Measurements from ENCODE around the gene DLL3. TPM values are rescaled to one million over a fixed set of nuclear protein-coding genes. Genes with fewer than 3 reads are reported as not detected.
"Not testable (repeated sequence)": the region's sequence is repeated elsewhere in the genome, so short reads cannot be mapped to it uniquely, and the experiment has no call there.

Gene DLL3
- total and polyA plus RNA-seq, 9 of the 15 experiments (the other 6 are each of a cell fraction or from before 2014, with no cell fraction given), result 0.80 to 6.3 (median 1.2) TPM

DNA sequence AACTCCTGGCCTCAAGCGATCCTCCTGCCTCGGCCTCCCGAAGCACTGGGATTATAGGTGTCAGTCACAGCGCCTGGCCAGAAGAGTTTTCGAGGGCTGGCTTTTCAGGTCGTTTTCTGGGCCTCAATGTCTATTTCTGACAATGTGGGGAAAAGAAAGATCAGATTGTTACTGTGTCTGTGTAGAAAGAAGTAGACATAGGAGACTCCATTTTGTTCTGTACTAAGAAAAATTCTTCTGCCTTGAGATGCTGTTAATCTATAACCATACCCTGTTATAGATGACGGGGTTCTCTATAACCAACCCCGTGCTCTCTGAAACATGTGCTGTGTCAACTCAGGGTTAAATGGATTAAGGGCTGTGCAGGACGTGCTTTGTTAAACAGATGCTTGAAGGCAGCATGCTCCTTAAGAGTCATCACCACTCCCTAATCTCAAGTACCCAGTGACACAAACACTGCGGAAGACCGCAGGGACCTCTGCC, 19.4 kb upstream of the DLL3 start (continued):
- TF ChIP-seq, protein P1, sequence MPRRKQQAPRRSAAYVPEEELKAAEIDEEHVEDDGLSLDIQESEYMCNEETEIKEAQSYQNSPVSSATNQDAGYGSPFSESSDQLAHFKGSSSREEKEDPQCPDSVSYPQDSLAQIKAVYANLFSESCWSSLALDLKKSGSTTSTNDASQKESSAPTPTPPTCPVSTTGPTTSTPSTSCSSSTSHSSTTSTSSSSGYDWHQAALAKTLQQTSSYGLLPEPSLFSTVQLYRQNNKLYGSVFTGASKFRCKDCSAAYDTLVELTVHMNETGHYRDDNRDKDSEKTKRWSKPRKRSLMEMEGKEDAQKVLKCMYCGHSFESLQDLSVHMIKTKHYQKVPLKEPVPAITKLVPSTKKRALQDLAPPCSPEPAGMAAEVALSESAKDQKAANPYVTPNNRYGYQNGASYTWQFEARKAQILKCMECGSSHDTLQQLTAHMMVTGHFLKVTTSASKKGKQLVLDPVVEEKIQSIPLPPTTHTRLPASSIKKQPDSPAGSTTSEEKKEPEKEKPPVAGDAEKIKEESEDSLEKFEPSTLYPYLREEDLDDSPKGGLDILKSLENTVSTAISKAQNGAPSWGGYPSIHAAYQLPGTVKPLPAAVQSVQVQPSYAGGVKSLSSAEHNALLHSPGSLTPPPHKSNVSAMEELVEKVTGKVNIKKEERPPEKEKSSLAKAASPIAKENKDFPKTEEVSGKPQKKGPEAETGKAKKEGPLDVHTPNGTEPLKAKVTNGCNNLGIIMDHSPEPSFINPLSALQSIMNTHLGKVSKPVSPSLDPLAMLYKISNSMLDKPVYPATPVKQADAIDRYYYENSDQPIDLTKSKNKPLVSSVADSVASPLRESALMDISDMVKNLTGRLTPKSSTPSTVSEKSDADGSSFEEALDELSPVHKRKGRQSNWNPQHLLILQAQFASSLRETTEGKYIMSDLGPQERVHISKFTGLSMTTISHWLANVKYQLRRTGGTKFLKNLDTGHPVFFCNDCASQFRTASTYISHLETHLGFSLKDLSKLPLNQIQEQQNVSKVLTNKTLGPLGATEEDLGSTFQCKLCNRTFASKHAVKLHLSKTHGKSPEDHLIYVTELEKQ (CRISPR knock-in tag; IDR thresholded peaks at IDR 0.05), result peak; percentile 66; the same call in 1 of the 2 replicates
- not testable (repeated sequence) for TF ChIP-seq NR4A1 (CRISPR knock-in tag; IDR thresholded peaks at IDR 0.05); NR2C1 (IDR thresholded peaks at IDR 0.05); PBX2 (CRISPR knock-in tag; IDR thresholded peaks at IDR 0.05; ENCODE audit: low read depth)
- peak; percentile 92 for TF ChIP-seq NR4A1 (tag; IDR thresholded peaks at IDR 0.05)
- TF ChIP-seq, protein P2, sequence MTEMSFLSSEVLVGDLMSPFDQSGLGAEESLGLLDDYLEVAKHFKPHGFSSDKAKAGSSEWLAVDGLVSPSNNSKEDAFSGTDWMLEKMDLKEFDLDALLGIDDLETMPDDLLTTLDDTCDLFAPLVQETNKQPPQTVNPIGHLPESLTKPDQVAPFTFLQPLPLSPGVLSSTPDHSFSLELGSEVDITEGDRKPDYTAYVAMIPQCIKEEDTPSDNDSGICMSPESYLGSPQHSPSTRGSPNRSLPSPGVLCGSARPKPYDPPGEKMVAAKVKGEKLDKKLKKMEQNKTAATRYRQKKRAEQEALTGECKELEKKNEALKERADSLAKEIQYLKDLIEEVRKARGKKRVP (CRISPR knock-in tag; IDR thresholded peaks at IDR 0.05), result peak; percentile 62
- peak; percentile 75 for TF ChIP-seq NR2C1 (tag; IDR thresholded peaks at IDR 0.05)
- TF ChIP-seq DMBX1 (CRISPR knock-in tag; IDR thresholded peaks at IDR 0.05; ENCODE audit: borderline replicate concordance), result peak; percentile 90
- TF ChIP-seq ETV1 (tag; conservative IDR thresholded peaks at IDR 0.05; ENCODE audit: low read depth), result peak; percentile 40; the same call in 1 of the 2 replicates
- peak; percentile 79 for TF ChIP-seq MAX (CRISPR knock-in tag; IDR thresholded peaks at IDR 0.05)
- TF ChIP-seq, protein P3, sequence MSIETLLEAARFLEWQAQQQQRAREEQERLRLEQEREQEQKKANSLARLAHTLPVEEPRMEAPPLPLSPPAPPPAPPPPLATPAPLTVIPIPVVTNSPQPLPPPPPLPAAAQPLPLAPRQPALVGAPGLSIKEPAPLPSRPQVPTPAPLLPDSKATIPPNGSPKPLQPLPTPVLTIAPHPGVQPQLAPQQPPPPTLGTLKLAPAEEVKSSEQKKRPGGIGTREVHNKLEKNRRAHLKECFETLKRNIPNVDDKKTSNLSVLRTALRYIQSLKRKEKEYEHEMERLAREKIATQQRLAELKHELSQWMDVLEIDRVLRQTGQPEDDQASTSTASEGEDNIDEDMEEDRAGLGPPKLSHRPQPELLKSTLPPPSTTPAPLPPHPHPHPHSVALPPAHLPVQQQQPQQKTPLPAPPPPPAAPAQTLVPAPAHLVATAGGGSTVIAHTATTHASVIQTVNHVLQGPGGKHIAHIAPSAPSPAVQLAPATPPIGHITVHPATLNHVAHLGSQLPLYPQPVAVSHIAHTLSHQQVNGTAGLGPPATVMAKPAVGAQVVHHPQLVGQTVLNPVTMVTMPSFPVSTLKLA (conservative IDR thresholded peaks at IDR 0.05), result peak; percentile 19 to 51; a peak in 2 of 4 replicates
- TF ChIP-seq, protein P4, sequence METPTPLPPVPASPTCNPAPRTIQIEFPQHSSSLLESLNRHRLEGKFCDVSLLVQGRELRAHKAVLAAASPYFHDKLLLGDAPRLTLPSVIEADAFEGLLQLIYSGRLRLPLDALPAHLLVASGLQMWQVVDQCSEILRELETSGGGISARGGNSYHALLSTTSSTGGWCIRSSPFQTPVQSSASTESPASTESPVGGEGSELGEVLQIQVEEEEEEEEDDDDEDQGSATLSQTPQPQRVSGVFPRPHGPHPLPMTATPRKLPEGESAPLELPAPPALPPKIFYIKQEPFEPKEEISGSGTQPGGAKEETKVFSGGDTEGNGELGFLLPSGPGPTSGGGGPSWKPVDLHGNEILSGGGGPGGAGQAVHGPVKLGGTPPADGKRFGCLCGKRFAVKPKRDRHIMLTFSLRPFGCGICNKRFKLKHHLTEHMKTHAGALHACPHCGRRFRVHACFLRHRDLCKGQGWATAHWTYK (CRISPR knock-in tag; IDR thresholded peaks at IDR 0.05), result 0 out of 2 replicates have a peak, but pooled peaks have one; percentile 51
- peak; percentile 76; the same call in 1 of the 2 replicates for TF ChIP-seq HDAC8 (tag; IDR thresholded peaks at IDR 0.05)
- TF ChIP-seq, protein P5, sequence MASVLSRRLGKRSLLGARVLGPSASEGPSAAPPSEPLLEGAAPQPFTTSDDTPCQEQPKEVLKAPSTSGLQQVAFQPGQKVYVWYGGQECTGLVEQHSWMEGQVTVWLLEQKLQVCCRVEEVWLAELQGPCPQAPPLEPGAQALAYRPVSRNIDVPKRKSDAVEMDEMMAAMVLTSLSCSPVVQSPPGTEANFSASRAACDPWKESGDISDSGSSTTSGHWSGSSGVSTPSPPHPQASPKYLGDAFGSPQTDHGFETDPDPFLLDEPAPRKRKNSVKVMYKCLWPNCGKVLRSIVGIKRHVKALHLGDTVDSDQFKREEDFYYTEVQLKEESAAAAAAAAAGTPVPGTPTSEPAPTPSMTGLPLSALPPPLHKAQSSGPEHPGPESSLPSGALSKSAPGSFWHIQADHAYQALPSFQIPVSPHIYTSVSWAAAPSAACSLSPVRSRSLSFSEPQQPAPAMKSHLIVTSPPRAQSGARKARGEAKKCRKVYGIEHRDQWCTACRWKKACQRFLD (CRISPR knock-in tag; IDR thresholded peaks at IDR 0.05), result peak; percentile 54; the same call in 1 of the 2 replicates
- TF ChIP-seq PBX2 (tag; conservative IDR thresholded peaks at IDR 0.05; ENCODE audit: low read depth), result peak; percentile 28; the same call in 1 of the 2 replicates

Measured in K562 (cell line).